ENCODE measurements around the gene ACTR3C. TPM values are rescaled to one million over a fixed set of nuclear protein-coding genes. Genes with fewer than 3 reads are reported as not detected.

ACTR3C gene
- total and polyA plus RNA-seq, 9 donors = 0.36 to 2.4 (median 1.3) TPM

DNA sequence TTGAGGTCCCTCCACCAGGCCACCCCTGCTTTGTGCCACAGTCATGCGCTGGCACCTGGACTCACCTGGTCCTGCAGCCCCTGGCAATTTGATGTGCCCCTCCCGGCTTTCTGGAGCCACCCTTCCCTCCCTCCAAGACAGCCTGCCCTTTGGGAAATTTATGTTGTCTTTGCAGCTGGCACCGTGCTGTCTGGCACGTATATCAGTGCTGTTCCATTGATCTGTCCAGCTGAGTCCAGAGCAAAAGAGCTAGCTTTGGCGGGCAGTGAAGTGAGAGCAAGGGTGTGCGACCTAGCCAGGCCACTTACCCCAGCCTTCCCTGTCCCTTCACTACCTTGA, 12.4 kb upstream of the ACTR3C start:
- Histone ChIP-seq H3K36me3 (ENCODE audit: control insufficient read depth, insufficient read depth, low read length) (peaks cover 14% of the 10 kb centered on the region), H3K4me1 (ENCODE audit: control insufficient read depth, insufficient read depth, low read length) (peaks cover 55% of the 10 kb centered on the region), H3K4me3 (ENCODE audit: low read length) (no peak overlapping the region), H3K27me3 (ENCODE audit: control insufficient read depth, insufficient read depth, low read length) (peaks cover 9% of the 10 kb centered on the region), H3K9me3 (replicated peaks; ENCODE audit: control insufficient read depth, low read depth, low read length) (no peaks in the 10 kb centered on the region), H3K27ac (ENCODE audit: low read length) (no peak overlapping the region)
- DNase-seq = no peak
- 68% methylated on average over 5 of the region's 6 CpGs for WGBS (ENCODE audit: insufficient coverage)

DNA sequence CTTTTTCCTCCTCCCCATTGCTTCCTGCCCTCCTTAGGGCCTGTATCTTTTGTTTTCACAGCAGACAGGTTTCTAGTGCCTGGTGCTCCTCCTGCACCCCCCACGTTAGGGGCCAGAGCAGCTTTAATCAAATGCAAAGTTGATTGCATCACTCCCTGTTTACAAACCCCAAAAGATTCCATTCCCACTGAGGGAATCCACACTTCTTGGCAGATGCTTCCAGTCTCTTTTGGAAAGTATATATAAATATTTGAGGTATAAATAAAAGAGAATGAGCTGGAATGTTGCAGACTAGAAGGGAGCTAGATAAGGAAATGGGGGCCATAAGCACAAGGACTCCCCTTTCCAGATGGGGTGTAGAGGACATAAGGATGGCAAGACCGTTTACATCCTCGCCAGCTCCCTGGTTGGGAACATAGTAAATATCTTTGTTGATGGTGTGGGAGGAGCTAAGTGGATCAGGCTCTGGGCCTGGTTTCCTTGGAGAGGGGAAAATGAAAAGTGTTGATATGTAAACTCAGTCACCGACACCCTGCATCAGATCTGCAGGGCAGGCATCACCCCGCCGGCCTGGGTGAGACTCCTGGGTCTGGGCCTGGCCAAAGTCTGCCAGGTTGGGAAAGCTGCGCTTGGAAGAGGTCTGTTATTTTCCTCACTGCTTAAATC, 11.9 kb upstream of the ACTR3C start:
- 61% methylated on average over 4 of the region's 7 CpGs for WGBS (ENCODE audit: insufficient coverage)
- no peaks in the 10 kb centered on the region for H3K9me3 ChIP-seq (replicated peaks; ENCODE audit: control insufficient read depth, low read depth, low read length)
- DNase-seq = no peak
- peaks cover 7% of the 10 kb centered on the region for H3K27me3 ChIP-seq (ENCODE audit: control insufficient read depth, insufficient read depth, low read length)
- H3K36me3 ChIP-seq (ENCODE audit: control insufficient read depth, insufficient read depth, low read length) = peaks cover 14% of the 10 kb centered on the region
- no peak overlapping the region for H3K27ac ChIP-seq (ENCODE audit: low read length)
- peaks cover 55% of the 10 kb centered on the region for H3K4me1 ChIP-seq (ENCODE audit: control insufficient read depth, insufficient read depth, low read length)
- H3K4me3 ChIP-seq (ENCODE audit: low read length) = no peak overlapping the region

DNA sequence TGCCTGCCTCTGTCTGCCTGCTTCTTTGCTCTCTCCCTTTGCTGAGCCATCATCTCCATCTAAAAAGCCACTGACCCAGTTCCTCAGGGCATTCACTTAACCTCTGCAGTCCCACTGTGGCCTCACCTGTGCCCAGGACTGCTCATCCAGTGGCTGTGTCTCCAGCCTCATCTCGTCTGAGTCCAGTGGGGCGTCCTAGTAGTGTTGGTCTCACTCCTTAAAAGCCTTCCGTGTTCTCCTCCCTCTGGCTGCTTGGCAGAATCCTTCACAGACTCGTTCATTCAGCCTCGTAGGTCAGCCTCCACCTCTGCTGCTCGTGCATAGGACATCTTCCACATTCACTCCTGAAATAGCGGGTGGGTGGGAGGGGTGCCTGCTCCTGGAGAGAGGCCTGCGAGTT, 10.8 kb upstream of the ACTR3C start:
- Histone ChIP-seq H3K27me3 (ENCODE audit: control insufficient read depth, insufficient read depth, low read length) (no peaks in the 10 kb centered on the region), H3K9me3 (replicated peaks; ENCODE audit: control insufficient read depth, low read depth, low read length) (no peaks in the 10 kb centered on the region), H3K36me3 (ENCODE audit: control insufficient read depth, insufficient read depth, low read length) (peaks cover 14% of the 10 kb centered on the region), H3K4me3 (ENCODE audit: low read length) (no peak overlapping the region), H3K4me1 (ENCODE audit: control insufficient read depth, insufficient read depth, low read length) (peaks cover 55% of the 10 kb centered on the region), H3K27ac (ENCODE audit: low read length) (no peak overlapping the region)
- WGBS (ENCODE audit: insufficient coverage) = 83% methylated on average over 4 of the region's 8 CpGs
- no peak for DNase-seq

DNA sequence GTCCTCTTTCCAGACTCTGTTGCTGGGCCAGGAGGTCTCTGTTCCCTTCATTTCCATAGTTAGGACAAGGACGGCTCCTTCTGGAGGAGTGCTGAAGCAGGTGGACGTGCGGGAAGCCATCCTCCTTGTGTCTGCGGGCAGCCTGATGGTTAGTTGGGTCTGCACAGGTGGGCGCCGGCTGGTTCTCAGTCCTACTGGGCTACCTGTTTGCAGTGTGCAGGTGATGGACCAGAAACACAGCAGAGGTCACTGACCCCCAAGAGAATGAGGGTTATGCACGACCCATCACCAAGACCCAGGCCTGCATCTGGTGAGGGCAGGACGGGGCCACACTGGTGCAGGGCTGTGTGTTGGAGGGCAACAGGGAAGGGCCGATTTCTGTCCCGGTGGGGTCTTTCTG, 10.3 kb upstream of the ACTR3C start:
- no peak overlapping the region for H3K4me3 ChIP-seq (ENCODE audit: low read length)
- peaks cover 54% of the 10 kb centered on the region for H3K4me1 ChIP-seq (ENCODE audit: control insufficient read depth, insufficient read depth, low read length)
- H3K27me3 ChIP-seq (ENCODE audit: control insufficient read depth, insufficient read depth, low read length) = no peaks in the 10 kb centered on the region
- H3K9me3 ChIP-seq (replicated peaks; ENCODE audit: control insufficient read depth, low read depth, low read length) = no peaks in the 10 kb centered on the region
- peaks cover 13% of the 10 kb centered on the region for H3K36me3 ChIP-seq (ENCODE audit: control insufficient read depth, insufficient read depth, low read length)
- WGBS (ENCODE audit: insufficient coverage) = 92% methylated on average over 10 of the region's 10 CpGs
- DNase-seq = no peak
- no peak overlapping the region for H3K27ac ChIP-seq (ENCODE audit: low read length)

DNA sequence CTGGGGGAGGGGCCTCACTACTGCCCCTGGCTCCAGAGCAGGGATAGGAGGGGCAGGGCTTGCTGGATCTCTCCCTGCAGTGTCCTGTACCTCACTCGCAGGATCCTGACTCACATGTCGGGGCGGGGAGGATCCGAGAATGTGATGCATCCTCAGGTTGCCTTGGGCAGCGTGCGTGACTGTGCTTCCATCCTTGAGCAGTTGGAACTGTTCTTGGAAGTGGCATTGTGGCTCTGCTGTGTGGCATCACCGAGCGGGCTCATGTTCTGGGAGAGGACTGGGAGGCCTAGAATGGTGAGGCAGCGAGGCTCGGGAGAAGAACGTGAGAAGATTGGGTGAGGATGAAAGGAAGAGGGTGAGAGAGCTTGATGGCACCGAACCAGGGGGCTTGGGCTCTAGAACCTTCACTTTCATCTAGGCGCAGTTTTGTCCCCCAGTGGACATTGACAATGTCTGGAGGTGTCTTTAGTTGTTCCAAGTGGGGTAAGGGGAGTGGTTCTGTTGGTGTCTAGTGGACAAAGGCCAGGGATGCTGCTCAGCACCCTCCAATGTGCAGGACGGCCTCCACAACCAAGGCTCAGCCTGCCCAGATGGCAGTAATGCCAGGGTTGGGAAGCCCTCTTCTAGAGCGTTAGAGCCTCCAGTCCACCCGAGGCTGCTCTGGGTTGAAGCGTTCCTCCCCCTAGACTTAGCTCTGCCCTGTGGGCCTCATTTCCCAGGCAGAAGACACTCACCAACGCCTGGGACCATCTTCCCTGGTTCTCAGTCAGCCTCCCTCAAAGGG, 9.7 kb upstream of the ACTR3C start:
- H3K4me1 ChIP-seq (ENCODE audit: control insufficient read depth, insufficient read depth, low read length) = peaks cover 47% of the 10 kb centered on the region
- H3K27me3 ChIP-seq (ENCODE audit: control insufficient read depth, insufficient read depth, low read length) = no peaks in the 10 kb centered on the region
- H3K9me3 ChIP-seq (replicated peaks; ENCODE audit: control insufficient read depth, low read depth, low read length) = no peaks in the 10 kb centered on the region
- peaks cover 13% of the 10 kb centered on the region for H3K36me3 ChIP-seq (ENCODE audit: control insufficient read depth, insufficient read depth, low read length)
- 93% methylated on average over 16 of the region's 18 CpGs for WGBS (ENCODE audit: insufficient coverage)
- DNase-seq = no peak
- H3K4me3 ChIP-seq (ENCODE audit: low read length) = no peak overlapping the region
- H3K27ac ChIP-seq (ENCODE audit: low read length) = no peak overlapping the region

DNA sequence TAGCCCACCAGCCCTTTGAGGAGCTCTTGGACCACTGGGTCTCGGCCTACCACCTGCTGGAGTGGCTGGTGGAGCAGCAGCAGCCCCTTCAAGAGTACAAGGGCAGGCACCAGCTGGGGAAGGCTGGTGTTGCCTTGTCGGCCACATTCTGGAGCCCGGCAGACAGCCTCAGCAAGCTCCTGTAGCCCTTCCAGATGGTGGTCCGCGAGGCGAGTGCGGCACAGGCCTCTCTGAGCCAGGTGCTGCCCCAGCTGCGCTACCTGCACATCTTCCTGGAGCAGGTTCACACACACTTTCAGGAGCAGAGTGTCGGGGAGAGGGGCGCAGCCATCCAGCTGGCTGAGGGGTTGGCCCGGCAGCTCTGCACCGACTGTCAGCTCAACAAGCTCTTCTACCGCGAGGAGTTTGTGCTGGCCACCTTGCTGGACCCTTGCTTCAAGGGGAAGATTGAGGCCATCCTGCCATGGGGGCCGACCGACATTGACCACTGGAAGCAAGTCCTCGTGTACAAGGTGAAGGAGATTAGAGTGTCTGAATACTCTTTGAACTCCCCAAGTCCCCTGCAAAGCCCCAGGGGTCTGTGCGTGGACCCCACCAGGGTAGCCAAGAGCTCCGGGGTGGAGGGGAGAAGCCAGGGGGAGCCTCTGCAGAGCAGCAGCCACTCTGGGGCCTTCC, 7.0 kb upstream of the ACTR3C start:
- Histone ChIP-seq H3K4me1 (ENCODE audit: control insufficient read depth, insufficient read depth, low read length) (peaks cover 28% of the 10 kb centered on the region), H3K9me3 (replicated peaks; ENCODE audit: control insufficient read depth, low read depth, low read length) (no peaks in the 10 kb centered on the region)
- WGBS (ENCODE audit: insufficient coverage) = 90% methylated on average over 18 of the region's 19 CpGs

DNA sequence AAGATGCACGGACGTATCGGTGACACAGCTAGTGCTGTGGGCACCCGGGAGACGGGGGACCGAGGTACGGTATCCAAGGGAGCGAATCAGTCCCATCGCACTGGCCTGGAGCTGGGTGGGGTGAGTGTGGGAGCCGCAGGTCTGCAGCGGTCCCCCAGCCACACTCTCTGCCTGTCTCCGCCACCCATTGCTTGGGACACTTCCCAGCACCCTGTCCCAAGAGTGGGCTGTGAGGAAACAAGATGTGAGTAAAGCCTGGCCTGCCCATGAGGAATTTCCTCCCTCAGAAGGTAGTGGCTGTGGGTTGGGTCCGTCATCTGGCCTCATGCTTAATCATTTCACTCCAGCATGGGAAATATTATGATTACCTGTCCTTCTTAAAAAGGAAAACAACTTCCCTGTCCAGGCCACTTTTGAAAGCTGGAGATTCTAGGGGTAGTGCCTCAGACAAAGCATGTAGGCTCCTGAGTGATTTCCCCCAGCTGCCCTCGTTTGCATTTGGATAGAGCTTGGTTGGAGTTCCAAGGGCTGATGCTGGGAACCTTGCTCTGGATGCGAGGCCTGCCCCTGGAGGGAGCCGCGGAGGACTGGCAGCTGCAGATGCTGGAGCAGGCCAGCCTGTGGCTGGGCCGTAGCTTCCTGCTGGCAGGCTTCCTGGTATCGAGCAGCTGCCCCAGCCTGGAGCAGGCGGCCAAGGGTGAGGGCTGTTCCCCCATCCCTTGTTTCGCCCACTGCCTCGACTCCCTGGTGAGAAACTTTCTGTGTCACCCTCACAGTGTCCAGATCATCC, 6.2 kb upstream of the ACTR3C start:
- WGBS (ENCODE audit: insufficient coverage) = 66% methylated on average over 15 of the region's 22 CpGs

More for the DNA sequence above, 7.0 kb upstream of the ACTR3C start:
- H3K36me3 ChIP-seq (ENCODE audit: control insufficient read depth, insufficient read depth, low read length) = peaks cover 13% of the 10 kb centered on the region
- H3K27me3 ChIP-seq (ENCODE audit: control insufficient read depth, insufficient read depth, low read length) = no peaks in the 10 kb centered on the region
- peak; percentile 46 for DNase-seq
- no peak overlapping the region for H3K4me3 ChIP-seq (ENCODE audit: low read length)
- peak overlapping the region; percentile 70 for H3K27ac ChIP-seq (ENCODE audit: low read length)

DNA sequence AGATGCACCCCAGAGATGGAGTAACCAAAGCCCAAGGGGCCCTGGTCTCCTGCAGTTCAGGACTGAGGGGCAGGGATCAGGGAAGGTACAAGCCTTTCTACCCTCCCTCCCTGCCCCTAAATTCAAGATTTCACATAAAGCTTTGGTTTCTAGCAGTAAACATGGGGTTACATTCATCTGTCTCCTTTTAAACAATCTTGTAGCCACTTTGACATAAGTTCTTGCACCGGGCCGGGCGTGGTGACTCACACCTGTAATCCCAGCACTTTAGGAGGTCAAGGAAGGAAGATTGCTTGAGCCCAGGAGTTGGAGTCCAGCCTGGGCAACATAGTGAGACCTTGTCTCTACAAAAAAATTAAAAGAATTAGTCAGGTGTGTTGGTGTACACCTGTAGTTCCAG, 4.0 kb upstream of the ACTR3C start:
- H3K27me3 ChIP-seq (ENCODE audit: control insufficient read depth, insufficient read depth, low read length) = peaks cover 4% of the 10 kb centered on the region
- H3K4me3 ChIP-seq (ENCODE audit: low read length) = no peak overlapping the region
- no peak overlapping the region for H3K27ac ChIP-seq (ENCODE audit: low read length)
- H3K4me1 ChIP-seq (ENCODE audit: control insufficient read depth, insufficient read depth, low read length) = peaks cover 49% of the 10 kb centered on the region
- 87% methylated on average over 3 of the region's 3 CpGs for WGBS (ENCODE audit: insufficient coverage)
- peaks cover 13% of the 10 kb centered on the region for H3K36me3 ChIP-seq (ENCODE audit: control insufficient read depth, insufficient read depth, low read length)
- DNase-seq = no peak
- H3K9me3 ChIP-seq (replicated peaks; ENCODE audit: control insufficient read depth, low read depth, low read length) = no peaks in the 10 kb centered on the region

More for the DNA sequence above, 6.2 kb upstream of the ACTR3C start:
- no peak overlapping the region for H3K4me3 ChIP-seq (ENCODE audit: low read length)
- H3K27ac ChIP-seq (ENCODE audit: low read length) = peak overlapping the region; percentile 70
- peaks cover 13% of the 10 kb centered on the region for H3K36me3 ChIP-seq (ENCODE audit: control insufficient read depth, insufficient read depth, low read length)
- H3K27me3 ChIP-seq (ENCODE audit: control insufficient read depth, insufficient read depth, low read length) = no peaks in the 10 kb centered on the region
- peaks cover 29% of the 10 kb centered on the region for H3K4me1 ChIP-seq (ENCODE audit: control insufficient read depth, insufficient read depth, low read length)
- H3K9me3 ChIP-seq (replicated peaks; ENCODE audit: control insufficient read depth, low read depth, low read length) = no peaks in the 10 kb centered on the region
- peak; percentile 79 for DNase-seq

DNA sequence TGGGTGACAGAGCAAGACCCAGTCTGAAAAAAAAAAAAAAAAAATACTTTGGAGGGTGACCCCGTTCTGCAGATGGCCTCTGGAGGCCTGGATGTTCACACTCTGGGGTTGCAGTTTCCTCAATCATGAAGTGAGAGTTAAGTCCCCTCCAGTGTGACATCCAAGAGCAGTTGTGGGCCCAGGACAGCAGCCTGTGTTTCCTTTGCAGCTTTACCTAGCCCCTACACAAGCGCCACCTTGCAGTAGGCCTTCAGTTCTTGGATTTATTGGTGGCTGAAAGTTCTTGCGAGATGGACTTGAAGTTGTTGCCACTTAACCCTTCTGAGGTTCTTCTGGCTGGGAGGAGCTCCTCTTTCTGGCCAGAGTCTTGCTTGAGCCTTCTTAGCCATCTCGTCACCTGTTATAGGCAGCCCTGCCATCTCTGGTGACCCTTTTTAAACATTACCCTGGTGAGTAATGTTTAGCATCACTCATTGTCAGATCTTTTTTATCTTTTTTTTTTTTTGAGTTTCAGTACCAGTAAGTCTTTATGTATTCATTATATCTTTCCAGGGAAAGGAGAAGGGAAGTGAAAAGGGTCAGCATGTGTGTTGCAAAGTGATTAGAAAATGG, 3.4 kb upstream of the ACTR3C start:
- Histone ChIP-seq H3K36me3 (ENCODE audit: control insufficient read depth, insufficient read depth, low read length) (peaks cover 13% of the 10 kb centered on the region), H3K9me3 (replicated peaks; ENCODE audit: control insufficient read depth, low read depth, low read length) (no peaks in the 10 kb centered on the region), H3K27ac (ENCODE audit: low read length) (no peak overlapping the region), H3K4me1 (ENCODE audit: control insufficient read depth, insufficient read depth, low read length) (peaks cover 49% of the 10 kb centered on the region), H3K27me3 (ENCODE audit: control insufficient read depth, insufficient read depth, low read length) (peaks cover 4% of the 10 kb centered on the region), H3K4me3 (ENCODE audit: low read length) (no peak overlapping the region)
- no peak for DNase-seq
- WGBS (ENCODE audit: insufficient coverage) = no CpG with 5 or more reads among the region's 4 CpGs
